ENCODE measurements around the gene RNF169.

The RNF169 gene

DNA sequence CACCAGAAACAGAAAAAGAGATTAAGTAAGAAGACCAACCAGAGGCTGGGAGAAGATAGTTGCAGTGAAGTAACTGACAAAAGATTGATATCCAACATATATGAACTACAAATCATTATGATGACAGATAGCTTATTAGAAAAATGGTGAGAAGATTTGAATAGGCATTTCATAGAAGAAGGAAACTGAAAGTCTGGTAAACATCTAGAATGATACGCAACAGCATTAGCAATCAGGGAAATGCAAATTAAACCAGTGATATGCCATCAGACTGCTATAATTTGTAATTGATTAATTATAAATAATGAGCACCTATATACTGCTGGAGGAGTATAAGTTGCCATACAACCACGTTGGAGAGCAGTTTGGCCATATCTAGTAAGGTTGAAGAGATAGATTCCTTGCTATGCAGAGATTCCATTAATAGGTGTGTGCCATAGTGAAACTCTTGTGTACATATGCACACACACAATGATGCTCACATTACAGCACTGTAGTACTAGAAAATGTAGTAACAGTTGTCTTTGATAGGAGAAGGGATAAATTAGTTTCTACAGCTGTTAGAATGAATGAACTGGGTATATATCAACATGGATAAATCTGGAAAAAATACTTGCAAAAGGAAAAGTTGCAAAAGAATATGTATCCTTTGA lies 20.5 kb downstream of the RNF169 start:
- no peak for DNase-seq

DNA sequence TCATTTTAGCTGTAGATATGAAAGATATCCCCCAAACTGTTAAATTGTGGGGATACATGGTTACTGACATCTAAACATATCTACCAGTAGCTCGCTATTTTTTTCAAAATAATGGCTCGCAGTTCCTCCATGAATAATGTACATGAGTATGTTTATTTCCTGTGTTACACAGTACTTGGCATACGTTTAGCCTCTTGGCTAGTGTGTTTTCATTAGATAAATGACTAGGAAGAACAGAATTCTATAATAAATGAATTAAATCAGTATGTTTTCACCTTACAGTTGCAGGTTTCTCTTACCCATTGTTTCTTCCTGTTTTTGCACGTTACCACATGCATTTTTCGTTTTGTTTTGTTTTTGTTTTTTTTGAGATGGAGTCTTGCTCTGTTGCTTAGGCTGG lies 21.8 kb downstream of the RNF169 start:
- DNase-seq: no peak

DNA sequence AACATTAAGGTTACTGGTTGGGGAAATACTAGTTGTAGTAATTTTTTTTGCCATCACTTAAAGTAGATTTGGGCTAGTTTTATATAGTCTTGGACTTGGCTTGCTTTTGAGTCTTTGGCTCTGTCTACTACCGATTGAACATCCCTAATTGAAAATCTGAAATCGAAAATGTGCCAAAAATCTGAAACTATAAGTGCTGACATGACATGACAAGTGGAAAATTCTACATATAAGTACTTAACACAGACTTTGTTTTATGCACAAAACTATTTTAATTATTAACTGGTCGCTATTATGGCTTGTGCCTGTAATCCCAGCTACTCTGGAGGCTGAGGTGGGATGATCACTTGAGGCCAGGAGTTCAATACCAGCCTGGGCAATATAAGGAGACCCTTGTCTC lies 22.5 kb downstream of the RNF169 start:
- DNase-seq: no peak

DNA sequence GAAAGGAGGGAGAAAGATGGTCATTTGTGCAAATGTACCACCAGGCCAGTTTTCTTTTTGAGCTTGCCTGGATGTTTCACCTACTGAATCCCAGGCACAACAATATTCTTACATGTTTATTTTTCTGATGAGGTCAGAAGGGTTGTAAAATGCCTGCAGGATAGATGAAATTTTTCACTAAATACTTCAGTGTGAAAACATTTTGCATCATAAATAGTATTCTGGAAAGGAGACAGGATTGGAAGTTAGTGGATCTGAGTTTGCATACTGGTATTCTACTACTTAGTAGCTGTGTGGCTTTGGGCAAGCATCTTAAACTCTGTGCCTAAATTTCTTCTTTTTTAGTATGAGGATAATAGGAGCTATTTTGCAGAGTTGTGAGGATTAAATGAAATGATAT lies 24.8 kb downstream of the RNF169 start:
- no peak for DNase-seq

DNA sequence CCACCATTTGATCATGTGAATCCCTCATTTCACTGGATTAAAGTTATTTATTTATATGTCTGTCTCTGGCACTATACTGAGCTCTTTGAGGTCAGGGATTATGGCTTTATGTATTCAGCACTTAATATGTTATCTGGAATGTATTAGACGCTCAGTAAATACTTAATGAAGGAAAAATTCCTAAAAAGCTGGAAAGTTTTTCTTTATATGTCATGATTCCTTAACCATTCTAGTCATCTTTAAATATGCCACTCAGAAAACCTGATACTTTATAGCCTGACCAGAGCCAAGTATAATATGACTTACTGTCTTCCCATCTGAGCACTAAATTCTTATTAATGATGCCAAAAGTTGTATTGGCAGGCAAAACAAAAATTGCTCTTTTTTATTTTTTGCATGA lies 27.1 kb downstream of the RNF169 start:
- DNase-seq: no peak

DNA sequence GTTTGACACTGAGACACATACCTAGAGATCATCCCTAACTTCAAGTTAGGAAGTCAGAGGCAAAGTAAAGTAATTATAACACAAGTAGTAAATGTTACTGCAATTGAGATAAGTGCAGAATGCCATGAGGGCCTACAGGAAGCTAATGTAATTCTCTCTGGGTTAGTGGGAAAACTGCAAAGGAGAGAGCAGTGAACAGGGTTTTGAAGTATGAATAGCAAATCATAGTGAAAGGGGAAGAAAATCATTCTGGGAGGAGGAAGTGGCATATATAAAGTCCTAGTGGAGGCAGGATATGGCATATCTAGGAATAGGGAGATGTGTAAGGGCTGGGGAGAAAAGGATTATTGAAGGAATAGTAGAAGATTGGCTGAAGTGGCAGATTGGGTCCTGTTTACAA lies 27.9 kb downstream of the RNF169 start:
- DNase-seq: no peak

DNA sequence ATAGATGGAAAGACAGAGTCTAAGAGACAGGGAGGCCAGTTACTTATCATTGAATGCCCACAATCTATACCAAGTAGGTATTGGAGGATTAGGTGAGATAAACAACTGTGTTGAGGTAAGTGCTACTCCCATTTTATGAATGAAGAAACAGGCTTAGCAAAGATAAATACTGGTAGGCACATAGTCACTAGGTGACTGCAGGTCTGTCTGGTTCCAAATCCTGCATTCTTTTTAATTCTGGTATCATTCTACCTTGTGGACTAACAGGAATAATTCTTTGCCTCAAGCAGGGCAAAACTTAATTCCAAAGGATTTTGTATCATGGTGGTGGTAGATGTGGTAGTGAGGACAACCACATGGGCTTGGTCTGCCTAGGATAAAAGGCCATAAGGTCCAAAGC lies 28.4 kb downstream of the RNF169 start:
- no peak for DNase-seq

DNA sequence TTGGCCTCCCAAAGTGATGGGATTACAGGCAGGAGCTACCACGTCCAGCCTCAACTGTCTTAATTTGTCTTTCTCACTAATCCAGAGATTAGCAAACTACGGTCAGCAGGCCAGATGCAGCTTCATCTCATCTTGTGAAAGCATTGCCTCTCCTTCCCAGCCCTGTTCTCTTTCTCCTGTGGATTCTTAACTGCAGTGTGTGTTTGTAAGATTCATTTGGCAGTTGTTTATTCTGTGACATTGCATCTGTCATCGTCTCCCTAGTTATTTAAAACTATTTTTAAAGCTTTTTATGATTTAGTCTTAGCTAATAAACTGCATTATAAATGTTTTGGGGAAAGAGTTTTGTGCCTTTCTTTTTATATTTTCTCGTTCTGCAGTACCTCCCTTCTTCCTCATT lies 29.2 kb downstream of the RNF169 start:
- no peak for DNase-seq

DNA sequence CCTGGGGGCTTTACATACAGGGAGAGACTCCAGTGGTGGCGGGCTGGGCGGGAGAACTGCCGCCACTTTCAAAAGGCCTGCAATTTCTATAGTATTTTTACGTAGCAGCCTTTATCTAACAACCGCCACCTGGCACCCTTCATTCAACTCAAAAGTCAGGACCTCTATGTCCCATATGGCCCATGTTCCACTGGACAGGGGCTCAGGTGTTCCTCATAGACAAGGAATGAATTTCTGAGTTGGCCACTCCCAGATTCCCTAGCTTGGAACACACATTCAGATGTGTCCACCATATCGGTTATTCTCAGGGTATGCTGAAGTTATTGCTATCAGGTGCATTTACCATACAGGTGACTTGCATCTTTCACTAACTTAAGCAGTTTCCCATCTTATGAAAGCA lies 29.9 kb downstream of the RNF169 start:
- DNase-seq: no peak

DNA sequence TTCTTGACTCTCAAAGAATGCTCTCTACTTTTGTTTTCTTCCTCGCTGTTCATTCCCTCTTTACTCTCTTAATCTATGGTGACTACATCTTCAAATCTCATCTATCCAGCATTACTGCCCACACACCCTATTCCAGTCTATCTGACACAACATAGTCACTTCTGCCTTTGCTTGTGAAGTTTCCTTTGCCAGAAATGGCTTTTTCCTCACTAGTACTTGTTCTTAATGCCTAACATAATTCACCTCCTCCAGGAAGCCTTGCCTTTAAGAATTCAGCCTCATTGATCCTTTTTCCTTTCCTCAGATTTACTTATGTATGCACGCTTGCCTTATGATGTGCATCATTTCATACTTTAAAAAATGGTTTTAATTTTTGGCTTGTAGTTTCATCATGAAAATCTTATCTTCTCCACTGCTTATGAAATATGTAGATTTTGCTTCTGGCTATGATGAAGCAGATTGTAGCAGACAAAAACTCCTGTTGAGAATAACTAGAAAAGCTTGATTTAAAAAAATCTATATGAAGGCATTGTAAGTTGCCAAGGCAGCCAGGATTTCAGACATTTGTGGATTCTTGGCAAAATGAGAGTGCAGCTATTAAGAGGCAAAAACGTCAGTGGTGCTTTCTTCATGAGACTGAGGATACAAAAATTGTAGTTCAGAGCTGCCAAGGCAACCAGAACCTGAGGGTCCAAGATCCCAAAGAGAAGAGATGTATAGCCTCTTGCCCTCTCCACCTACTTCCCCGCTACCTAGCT lies 31.8 kb downstream of the RNF169 start:
- DNase-seq: no peak

DNA sequence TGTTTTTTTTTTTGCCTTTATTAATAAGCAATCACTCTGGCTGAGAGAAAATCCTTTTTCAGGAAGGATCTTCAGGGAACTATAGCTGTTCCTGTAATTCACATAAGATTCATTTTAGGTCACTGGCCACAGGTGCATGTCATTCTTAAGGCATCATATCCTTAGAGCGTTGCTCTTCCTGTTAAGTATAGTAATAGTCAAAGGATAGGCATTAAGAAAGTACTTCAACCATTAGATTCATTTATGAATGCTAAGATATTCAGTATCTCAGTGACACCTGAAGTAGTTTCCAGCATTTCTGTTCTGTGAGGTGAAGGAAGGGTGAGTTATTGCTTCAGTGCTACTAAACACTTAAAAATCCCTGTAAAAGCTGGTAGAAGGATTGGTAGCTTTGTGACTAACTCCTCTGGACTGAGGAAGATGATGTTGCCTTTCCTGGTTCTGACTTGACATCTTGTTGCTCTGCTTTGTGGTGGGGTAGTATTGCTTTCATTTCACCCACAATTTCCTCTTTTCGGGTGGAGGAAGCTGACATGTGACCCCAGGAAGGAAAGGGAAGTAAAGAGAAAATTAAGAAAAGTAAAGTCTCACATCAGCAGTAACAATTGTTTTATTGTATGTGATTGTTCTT lies 34.7 kb downstream of the RNF169 start:
- DNase-seq: no peak

DNA sequence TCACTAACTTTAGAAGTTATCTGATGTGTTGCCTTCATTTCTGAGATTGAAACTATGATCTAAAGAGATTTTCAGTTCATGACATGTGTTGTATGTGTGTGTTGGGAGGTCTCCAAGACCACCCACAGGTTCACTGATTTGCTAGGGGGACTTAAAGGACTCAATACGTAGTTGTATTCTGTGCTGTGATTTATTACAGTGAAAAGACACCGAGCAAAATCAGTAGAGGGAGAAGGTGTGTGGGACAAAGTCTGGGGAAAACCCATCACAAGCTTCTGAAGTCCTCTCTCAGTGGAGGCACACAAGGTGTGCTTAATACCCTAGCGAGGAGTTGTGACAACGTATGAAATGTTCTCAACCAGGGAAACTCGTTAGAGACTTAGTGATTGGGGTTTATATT lies 35.6 kb downstream of the RNF169 start:
- DNase-seq: no peak

DNA sequence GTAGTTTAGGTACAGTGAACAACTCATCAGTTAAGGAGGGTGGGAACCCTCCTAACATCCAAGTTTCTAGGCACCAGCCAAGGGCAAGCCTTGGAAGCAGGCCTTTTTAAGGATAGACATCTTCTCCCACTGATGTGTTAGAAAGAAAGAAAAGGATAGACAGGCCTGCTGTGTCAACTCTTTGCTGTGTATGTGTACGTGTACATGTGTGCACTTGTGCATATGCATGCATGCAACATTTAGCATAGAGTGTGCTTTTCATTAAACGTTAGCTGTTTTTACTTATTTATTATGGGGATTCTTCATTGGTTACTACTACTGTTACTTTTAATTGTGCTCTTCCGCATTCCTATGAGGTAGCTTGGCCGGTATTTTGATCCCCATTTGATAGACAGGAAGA lies 36.1 kb downstream of the RNF169 start:
- DNase-seq: no peak

DNA sequence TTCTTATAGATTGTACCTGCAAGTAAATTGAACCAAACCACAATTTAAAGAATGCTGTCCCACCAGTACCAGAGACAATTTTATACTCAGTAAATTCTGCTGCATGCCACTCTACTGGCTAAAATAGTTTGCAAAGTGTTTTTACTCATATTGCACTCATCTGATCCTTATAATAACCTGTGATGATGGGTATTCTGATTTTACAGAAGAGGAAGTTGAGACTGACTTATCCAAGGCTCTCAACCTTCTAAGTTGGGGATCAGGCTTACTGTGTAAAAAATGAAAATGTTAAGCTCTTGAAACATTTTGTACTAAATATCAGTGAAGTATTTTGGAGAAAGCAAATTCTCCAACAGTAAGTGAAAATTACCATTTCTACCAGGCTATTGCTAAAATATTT lies 37.9 kb downstream of the RNF169 start:
- no peak for DNase-seq

DNA sequence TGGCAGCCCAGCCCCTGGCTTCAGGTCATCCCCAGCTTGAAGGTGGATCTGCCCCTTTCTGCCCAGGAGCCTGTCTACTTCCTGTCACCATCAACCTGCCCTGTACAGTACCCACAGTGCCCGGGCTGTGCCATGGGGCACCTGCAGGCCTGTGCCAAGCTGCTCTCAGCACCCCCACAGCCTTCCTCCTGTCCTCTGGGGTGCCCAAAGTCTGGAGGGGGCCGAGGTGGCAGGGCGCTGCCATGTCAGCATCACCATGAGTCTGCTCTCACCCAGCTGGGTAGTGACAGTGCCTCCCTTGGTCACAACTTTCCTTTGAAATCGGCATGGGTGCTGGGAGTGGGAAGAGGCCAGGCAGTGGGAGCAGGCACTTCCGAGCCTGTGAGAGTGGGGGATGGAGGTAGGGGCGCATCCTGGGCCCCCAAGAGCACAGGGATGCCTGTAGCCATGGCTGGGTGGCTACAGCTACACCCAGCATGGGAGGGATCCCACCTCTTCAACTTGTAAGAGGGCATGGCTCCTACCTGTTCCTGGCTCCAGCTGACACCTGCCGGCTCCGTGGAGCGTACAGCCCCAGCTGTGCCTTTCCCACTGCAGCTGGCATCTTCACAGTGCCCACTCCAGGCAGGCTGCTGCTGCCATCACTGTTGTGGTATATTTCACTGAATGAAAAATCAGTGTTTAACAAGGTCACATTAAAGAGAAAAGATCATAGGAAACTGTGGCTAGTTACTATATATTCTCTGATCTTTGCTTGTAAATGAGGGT lies 42.9 kb downstream of the RNF169 start:
- DNase-seq: no peak

DNA sequence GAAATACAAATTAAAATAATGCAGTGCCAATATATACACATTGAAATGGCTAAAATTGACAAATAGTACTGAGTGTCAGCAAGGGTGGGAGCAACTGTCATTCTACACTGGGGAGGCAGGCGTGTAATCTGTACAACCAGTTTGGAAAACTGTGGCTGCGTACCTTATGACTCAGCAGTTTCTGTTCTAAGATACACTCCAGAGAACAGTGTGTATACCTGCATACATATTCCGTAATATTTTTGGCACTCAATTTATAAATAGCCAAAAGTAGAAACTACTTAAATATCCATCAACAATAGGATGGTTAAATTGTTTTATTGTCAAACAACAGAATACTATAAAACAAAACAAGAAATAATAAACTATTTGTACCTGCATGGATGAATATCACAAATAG lies 57.6 kb downstream of the RNF169 start:
- no peak for DNase-seq

DNA sequence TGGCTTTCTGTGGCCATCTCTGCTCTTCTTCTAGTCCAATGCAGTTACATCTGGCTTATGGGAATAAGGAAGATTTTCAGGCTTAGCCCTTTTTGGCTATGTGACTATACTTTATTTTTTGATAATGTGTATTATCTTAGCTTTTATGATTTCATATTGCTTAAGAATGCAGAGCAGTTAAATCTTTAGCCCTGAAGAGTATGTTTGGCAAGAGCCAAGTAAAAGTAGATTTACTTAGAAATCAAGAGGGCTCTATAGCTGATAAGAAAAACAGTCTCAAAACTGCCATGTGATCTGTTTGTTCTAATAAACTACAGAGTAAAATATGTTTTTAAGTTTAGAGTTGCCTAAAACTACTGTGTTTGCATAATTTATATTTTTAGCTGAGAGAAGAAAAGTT lies 61.2 kb downstream of the RNF169 start:
- DNase-seq: no peak

DNA sequence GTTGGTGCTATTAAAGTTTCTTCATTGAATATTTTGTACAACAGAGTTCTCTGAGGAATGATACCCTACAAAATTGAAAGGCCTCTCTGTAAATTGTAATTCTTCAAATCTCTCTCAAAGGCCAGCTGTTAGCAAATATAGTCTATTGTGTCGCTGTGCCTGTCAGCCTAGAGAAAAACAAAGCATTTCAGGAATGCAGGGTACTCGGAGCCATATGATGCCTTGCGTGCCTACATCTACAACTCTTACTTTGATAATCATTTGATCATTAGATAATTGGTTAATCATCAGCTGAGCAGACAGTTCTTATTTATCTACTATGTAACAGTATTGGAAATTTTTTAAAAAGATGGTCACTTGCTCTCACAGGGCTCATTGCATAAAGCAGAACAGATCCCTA lies 67.3 kb downstream of the RNF169 start:
- DNase-seq: no peak

DNA sequence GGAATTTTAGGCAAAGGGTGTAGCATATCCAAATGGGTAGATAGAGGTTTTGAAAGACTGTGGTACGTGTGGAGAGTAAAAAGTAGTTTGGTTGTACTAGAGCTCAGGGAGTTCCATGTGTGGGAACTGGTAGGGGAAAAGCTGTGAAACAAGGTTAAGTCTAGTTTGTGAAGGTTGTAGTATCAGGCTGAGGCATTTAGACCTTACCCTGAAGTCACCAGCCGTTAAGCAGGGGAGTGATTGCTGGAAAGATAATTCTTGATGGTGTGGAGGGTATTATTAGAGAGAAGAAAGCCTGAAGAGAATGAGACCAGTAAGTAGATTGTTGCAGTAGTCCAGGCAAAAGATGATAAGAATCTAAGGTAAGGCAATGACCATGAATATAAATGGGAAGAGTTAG lies 68.0 kb downstream of the RNF169 start:
- DNase-seq: no peak

DNA sequence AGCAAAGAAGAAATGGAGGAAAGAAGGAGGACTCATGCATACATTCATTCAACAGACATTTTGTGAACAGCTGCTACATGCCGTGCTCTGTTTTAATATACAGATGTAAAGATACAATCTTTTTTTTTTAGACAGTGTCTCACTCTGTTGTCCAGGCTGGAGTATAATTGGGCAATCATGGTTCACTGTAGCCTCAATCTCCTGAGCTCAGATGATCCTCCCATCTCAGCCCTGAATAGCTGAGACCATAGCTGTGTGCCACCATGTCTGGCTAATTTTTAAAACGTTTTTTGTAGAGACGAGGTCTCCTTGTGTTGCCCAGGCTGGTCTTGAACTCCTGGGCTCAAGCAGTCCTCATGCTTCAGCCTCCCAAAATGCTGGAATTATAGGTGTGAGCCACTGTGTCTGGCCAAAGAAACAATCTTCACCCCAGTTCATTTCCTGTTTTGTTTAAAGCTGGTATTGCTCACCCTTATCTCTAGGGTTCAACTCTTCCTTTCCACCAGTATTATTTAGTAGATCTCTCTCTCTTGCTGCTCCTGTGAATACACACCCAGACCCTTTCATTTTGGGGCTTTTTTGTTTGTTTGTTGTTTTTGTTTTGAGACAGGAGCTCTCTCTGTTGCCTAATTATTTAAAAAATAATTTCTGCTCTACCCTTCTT lies 69.8 kb downstream of the RNF169 start:
- DNase-seq: no peak

DNA sequence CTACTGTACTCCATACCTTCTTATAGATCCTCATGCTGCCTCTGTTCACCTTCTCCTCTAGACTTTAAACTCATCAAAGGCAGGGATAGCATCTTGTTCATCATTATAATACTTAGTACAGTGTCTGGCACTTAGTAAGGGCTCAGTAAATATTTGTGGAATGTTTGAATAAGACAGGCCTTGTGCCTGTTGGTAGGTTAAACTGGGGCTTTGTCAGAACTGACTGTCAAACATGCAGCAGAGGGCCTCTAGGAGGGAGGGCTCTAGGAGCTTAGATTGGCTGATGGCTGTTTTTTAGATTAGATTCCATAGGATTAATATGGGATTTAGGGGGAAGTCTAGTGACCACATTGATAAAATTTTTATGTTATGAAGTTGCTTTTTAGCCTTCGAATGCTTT lies 70.8 kb downstream of the RNF169 start:
- DNase-seq: no peak

DNA sequence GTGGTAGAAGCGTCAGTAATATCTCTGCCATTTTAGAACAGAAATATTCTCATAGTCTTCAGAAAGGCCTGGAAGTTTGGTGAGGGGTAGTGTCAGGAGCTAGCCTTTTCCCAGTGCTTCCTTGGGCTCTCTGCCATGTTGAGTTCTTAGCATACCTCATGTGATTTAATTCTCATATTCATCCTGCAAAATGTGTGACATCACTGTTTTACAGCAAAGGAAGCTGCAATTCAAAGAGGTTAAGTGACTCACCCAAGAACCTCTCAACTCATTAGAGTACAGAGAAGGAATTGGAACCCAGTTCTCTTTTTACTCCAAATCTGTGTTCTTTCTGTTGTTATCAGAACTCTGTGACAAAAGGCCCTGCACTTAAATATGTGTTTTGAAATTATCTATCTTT lies 72.1 kb downstream of the RNF169 start:
- no peak for DNase-seq

DNA sequence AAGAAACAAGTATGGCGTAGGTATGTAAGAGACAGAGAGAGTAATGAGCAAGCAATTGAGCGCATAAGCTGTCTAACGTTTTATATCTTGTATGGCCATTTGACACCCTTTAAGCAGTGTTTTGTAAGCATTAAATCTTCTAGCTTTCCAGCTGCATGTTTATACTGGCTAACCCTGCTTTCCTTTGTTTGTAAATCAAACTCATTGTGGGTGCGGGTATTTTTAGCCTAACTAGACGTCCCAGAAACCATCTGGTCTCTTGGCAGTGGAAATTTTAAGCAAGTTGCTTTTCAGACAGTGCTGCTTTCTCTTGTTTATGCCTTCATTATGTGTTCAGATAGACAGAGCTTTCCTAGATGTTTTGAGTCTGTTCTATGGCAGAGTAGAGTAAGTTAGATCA lies 73.5 kb downstream of the RNF169 start:
- no peak for DNase-seq
